ENCODE data around the gene RAD21L1.

Gene RAD21L1

GRCh38 chr20:1225783-1226654 is at the start of gene RAD21L1:
Gene RAD21L1, plus strand, starts transcription at chr20:1226044. Its CDS starts 2,410 bp downstream, at chr20:1228454.
- no peak for DNase-seq

DNA sequence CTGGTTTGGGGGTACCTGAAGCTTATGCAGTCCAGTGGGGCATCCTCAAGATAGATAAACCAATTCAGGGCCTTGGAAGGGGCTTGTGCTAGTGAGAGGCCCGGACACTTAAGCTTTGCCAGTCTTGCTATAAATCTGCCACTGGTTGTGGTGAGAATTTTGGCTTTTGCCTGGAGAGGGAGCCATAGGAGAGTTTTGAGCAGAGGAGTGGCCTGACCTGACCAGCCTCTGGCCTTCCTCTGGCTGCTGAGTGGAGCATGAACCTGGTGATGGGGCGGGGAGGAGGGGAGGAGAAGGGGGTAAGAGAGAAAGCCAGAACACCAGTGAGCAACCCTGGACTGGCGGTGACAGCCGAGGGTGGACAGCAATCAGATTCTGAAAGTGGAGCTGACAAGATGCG is 48.2 kb upstream of the RAD21L1 start:
- DNase-seq: no peak

GRCh38 chr20:1178103-1178502 is 47.7 kb upstream of the RAD21L1 start:
- no peak for DNase-seq

GRCh38 chr20:1178623-1179022 is 47.2 kb upstream of the RAD21L1 start:
- no peak for DNase-seq

DNA sequence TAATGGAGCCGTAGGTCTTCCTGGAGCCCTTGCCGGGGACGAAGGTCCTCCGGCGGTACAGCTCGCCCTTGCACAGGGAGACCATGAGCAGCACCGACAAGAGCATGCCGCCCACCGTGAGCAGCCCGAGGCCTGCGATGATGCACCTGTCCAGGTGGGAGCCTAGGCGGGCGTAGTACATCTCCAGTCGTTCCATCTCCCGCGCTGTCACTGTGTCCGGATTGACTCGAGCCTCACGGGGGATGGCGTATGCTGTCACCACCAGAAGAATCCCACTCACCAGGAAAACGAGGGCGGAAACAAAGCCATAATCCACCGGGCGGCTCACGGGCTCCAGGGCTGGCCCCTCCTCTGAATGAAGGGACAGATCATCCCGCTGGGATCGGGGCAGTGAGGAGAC is 44.9 kb upstream of the RAD21L1 start:
- no peak for DNase-seq

GRCh38 chr20:1182106-1182505 is 43.7 kb upstream of the RAD21L1 start:
- no peak for DNase-seq

DNA sequence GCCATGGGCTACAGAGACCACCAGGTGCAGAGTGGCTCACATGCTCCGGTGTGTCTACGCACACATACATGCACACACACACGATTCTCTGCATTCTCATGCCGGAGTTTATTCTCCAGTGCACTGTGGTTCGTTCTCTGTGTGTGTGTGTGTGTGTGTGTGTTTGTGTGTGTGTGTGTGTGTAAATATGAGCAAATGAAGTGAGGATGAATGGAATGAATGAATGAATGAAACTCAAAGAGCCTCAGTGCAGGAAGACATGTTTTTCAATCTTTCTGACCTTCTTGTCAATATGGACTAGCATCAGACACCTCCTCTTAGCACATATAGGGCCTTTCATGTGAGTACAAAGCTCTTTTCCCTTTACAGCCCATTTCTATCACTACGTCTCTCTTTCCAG is 42.7 kb upstream of the RAD21L1 start:
- DNase-seq: no peak

DNA sequence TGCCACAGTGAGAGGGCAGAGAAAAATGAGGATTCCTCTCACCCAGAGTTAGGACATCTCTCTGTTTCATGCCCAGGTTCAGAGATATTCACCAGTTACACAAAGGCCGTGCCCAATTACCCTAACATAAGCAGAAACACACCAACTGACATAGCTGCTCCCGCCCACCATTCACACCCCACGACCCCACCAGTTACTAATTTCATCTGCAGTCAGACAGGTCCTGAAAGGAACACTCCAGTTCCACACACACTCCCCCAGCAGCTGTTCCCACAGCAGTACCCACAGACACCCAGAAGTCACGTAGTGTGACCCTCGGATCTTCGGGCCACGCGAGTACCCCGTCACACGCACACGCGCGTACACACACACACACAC is 41.6 kb upstream of the RAD21L1 start:
- DNase-seq: no peak

GRCh38 chr20:1184638-1185315 is 41.1 kb upstream of the RAD21L1 start, which contains the start of gene TMEM74B:
Gene TMEM74B, minus strand, starts transcription at chr20:1184981. Its CDS starts 1,180 bp downstream, at chr20:1183801.
- DNase-seq: no peak

GRCh38 chr20:1185316-1185741 is 40.5 kb upstream of the RAD21L1 start:
- no peak for DNase-seq

- DNase-seq: no peak
Observed at GRCh38 chr20:1185790-1186334, 40.0 kb upstream of the RAD21L1 start.

- DNase-seq: no peak
Observed at GRCh38 chr20:1186367-1186991, 39.4 kb upstream of the RAD21L1 start.

DNA sequence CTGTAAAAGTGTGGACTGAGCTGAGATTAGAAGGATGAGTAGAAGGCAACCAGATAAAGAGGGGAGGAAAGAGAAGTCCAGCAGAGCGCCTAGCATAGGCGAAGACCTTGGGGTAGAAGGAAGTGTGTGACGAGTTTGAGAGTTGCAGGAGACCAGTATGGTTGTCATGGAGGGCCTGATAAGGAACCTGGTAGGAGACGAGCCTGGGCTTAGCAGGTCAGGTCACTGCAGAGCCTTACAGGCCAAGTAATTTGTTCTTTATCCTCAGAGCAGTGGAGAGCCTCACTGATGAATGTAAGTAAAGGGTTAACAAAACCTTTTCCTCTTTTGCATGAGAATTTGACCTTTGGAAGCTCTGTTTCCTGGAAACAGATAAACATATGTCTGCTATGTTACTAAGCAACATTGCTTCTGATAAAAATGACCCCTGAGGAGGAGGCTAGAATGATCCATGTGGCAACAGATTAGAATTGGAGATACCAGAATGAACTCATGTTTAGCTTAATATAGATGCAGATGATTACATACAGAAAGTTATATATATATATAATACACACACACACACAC is 38.2 kb upstream of the RAD21L1 start:
- no peak for DNase-seq

- no peak for DNase-seq
Observed at GRCh38 chr20:1188347-1188746, 37.5 kb upstream of the RAD21L1 start.

- no peak for DNase-seq
Observed at GRCh38 chr20:1189827-1190226, 36.0 kb upstream of the RAD21L1 start.

GRCh38 chr20:1190847-1191246 is 35.0 kb upstream of the RAD21L1 start:
- DNase-seq: no peak

DNA sequence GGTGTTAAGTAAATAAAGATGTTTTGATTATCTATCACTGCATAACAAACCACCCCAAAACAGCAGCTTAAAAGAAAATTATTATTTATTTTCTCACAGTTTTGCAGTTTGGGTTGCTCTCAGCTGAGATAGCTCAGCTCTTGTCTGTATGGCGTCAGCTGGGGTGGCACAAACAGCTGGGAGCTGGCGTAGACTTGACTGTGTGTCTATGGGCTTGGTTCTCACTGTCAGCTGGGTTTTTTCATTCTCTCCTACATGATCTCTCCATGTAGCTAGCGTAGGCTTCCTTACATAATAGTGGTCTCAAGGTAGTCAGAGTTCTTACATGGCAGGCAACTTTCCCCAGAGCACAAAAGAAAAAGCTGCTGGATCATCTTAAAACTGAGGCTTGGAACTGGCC is 34.5 kb upstream of the RAD21L1 start:
- no peak for DNase-seq

DNA sequence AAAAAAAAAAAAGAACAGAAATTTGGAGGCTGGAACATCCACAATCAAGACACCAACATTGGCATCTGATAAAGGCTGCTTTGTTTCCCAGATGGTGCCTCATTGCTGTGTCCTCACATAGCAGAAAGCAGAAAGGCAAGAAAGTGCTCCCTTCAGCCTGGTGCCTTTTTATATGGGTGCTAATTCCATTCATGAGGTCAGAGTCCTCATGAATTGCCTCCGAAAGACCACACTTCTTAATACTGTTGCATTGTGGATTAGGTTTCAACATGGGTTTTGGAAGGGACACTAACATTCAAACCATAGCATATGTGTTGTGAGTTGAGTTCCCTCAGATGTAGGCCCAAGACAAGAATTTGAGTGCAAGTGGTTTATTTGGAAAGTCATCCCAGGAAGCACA is 30.6 kb upstream of the RAD21L1 start:
- no peak for DNase-seq

DNA sequence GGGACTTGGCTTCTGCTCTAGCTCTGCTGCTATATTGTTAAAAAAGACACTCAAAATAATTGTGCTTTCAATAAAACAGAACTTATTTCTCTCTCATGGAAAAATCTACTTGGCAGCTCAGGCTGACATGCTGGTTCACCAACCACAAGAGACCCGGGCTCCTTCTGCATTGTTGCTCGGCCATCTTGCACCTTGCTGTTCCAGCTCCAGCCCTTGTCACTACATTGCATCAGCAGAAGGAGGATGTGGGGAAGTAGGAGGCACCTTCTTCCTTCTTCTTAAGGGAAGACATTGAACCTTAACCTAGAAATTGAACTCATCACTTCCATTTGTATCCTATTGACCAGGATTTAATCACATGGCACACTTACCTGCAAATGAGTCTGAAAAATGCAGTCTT is 29.2 kb upstream of the RAD21L1 start:
- no peak for DNase-seq

- DNase-seq: no peak
Observed at GRCh38 chr20:1197801-1198200, 28.0 kb upstream of the RAD21L1 start.

GRCh38 chr20:1198751-1199150 is 27.1 kb upstream of the RAD21L1 start:
- no peak for DNase-seq

- no peak for DNase-seq
Observed at GRCh38 chr20:1199212-1199873, 26.5 kb upstream of the RAD21L1 start.

DNA sequence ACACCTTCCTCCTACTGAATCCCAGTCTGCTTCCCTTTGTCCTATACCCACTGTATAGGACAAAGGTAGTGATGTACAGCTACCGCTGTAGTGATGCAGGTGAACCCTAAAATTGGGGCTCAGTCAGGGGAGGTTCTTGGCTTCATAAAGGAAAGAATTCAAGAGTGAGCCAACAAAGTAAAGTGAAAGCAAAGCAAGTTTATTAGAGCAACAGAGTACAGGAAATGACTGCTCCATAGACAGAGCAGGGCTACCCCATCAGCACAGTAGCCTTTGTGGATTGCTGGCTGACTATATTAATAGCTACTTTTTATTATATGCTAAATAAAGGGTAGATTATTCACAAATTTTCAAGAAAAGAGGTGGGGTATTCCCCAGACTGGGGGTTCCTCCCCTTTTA is 25.9 kb upstream of the RAD21L1 start:
- DNase-seq: no peak

Measured in NCI-H2081 treated with DMSO at 0.1 percent for 48 hours (cell line).